Glomerular endothelial cell (primary cell): ENCODE measurements around the gene B3GALT6. TPM values are rescaled to one million over a fixed set of nuclear protein-coding genes. Genes with fewer than 3 reads are reported as not detected.

Experiments
- DNase-seq: peaks from one replicate; pipeline ENCODE4 v3.0.0-alpha.2; 2011; ENCODE audit warnings: low read depth, low spot score; ENCODE audit errors: extremely low read depth
- total RNA-seq: library from RNA; depleted of rRNA; stranded (reverse); fragments of >200 nt; gene quantifications from 2 replicates; pipeline ENCODE4 v1.2.3, GENCODE V29; 2015

Gene B3GALT6
- total RNA-seq, 1 donor from 2014 or later, result 63.4 TPM

- DNase-seq, result no peak
Observed at GRCh38 chr1:1215080-1215676, 16.9 kb upstream of the B3GALT6 start.

GRCh38 chr1:1215881-1216605, 16.0 kb upstream of the B3GALT6 start:
- no peak for DNase-seq

- no peak for DNase-seq
Observed at GRCh38 chr1:1216770-1217620, 15.0 kb upstream of the B3GALT6 start.

GRCh38 chr1:1217621-1218523, 14.2 kb upstream of the B3GALT6 start:
- DNase-seq, result no peak

- no peak for DNase-seq
Observed at GRCh38 chr1:1218524-1219200, 13.4 kb upstream of the B3GALT6 start.

GRCh38 chr1:1219341-1219740, 12.7 kb upstream of the B3GALT6 start:
- no peak for DNase-seq

GRCh38 chr1:1220197-1220596, 11.8 kb upstream of the B3GALT6 start:
- DNase-seq, result no peak

GRCh38 chr1:1221887-1222574, 10.0 kb upstream of the B3GALT6 start:
- no peak for DNase-seq

GRCh38 chr1:1222575-1223225, 9.3 kb upstream of the B3GALT6 start:
- no peak for DNase-seq

- no peak for DNase-seq
Observed at GRCh38 chr1:1223321-1223720, 8.7 kb upstream of the B3GALT6 start.

GRCh38 chr1:1223891-1224290, 8.1 kb upstream of the B3GALT6 start:
- no peak for DNase-seq

GRCh38 chr1:1225238-1225845, 6.7 kb upstream of the B3GALT6 start:
- DNase-seq, result no peak

- no peak for DNase-seq
Observed at GRCh38 chr1:1225913-1226312, 6.1 kb upstream of the B3GALT6 start.

GRCh38 chr1:1226566-1227362, 5.3 kb upstream of the B3GALT6 start:
- no peak for DNase-seq

GRCh38 chr1:1227386-1227785, 4.7 kb upstream of the B3GALT6 start:
- DNase-seq, result no peak

GRCh38 chr1:1228187-1228586, 3.9 kb upstream of the B3GALT6 start:
- no peak for DNase-seq

GRCh38 chr1:1228596-1229321, 3.3 kb upstream of the B3GALT6 start:
- no peak for DNase-seq
